PC-3 (cell line): ENCODE measurements around the gene NAP1L4. TPM values are rescaled to one million over a fixed set of nuclear protein-coding genes. Genes with fewer than 3 reads are reported as not detected.

Experiments used
- ATAC-seq: fragments of 200-7000 bp; cut with Tn5 transposase; 2 replicates; pipeline ENCODE4 v1.9.1; 2020; ENCODE audit warnings: mild to moderate bottlenecking, moderate library complexity
- BruUV-seq: library from RNA; stranded (reverse); fragments of 400-500 nt; replicated peaks from 2 replicates; lab custom pipeline; 2021; lab: Mats Ljungman, UMichigan
- CTCF ChIA-PET: fragments of 300-600 bp; sonication (Branson Sonifier 250); formaldehyde crosslinking; loops from one replicate; lab custom pipeline; 2022; ENCODE audit warnings: antibody characterized with exemption; lab: Charles Lee
- POLR2A ChIA-PET: fragments of 300-600 bp; sonication (Branson Sonifier 250); formaldehyde crosslinking; loops from one replicate; lab custom pipeline; 2022; ENCODE audit warnings: antibody characterized with exemption; ENCODE audit not compliant: unreplicated experiment; lab: Charles Lee
- DNase-seq: peaks from one replicate; pipeline ENCODE4 v3.0.0-alpha.2; 2015
- H2AFZ ChIP-seq: fragments of 300-600 bp; sonication (generic); 2 replicates; pipeline ENCODE4 v1.6.0; 2016; ENCODE audit warnings: antibody characterized with exemption, low read length
- H3F3A ChIP-seq: fragments of 300-600 bp; sonication (generic); one replicate; pipeline ENCODE4 v1.6.0; 2017; ENCODE audit warnings: antibody characterized with exemption, low read length, control low read depth, mild to moderate bottlenecking; ENCODE audit not compliant: unreplicated experiment
- H3K27ac ChIP-seq: fragments of 300-600 bp; sonication (generic); 2 replicates; pipeline ENCODE4 v1.5.1; 2016; ENCODE audit warnings: mild to moderate bottlenecking, low read length
- H3K27me3 ChIP-seq: fragments of 300-600 bp; sonication (generic); 2 replicates; pipeline ENCODE4 v1.6.1; 2016; ENCODE audit warnings: low read length, mixed read lengths
- H3K36me3 ChIP-seq: fragments of 300-600 bp; sonication (generic); 2 replicates; pipeline ENCODE4 v1.6.1; 2016; ENCODE audit warnings: low read depth, mixed run types, low read length, mixed read lengths
- H3K4me1 ChIP-seq: fragments of 300-600 bp; sonication (generic); 2 replicates; pipeline ENCODE4 v1.5.1; 2016; ENCODE audit warnings: low read length; ENCODE audit not compliant: insufficient read depth
- H3K4me2 ChIP-seq: fragments of 300-600 bp; sonication (generic); 2 replicates; pipeline ENCODE4 v1.6.0; 2016; ENCODE audit warnings: low read length
- H3K4me3 ChIP-seq: fragments of 300-600 bp; sonication (generic); 2 replicates; pipeline ENCODE4 v1.5.1; 2016; ENCODE audit warnings: mild to moderate bottlenecking, low read length, mixed read lengths
- H3K79me2 ChIP-seq: fragments of 300-600 bp; sonication (generic); 2 replicates; pipeline ENCODE4 v1.6.1; 2017; ENCODE audit warnings: low read length, mixed read lengths
- H3K9ac ChIP-seq: fragments of 300-600 bp; sonication (generic); 2 replicates; pipeline ENCODE4 v1.6.0; 2016; ENCODE audit warnings: mild to moderate bottlenecking, low read length
- H3K9me2 ChIP-seq: fragments of 300-600 bp; sonication (generic); replicated peaks from 2 replicates; pipeline ENCODE4 v1.6.1; 2016; ENCODE audit warnings: mixed run types, low read length, mixed read lengths
- H3K9me3 ChIP-seq: fragments of 300-600 bp; sonication (generic); 2 replicates; pipeline ENCODE4 v1.6.1; 2016; ENCODE audit warnings: low read length, mixed read lengths
- H4K20me1 ChIP-seq: fragments of 300-600 bp; sonication (generic); 2 replicates; pipeline ENCODE4 v1.6.1; 2016; ENCODE audit warnings: low read length, mixed read lengths
- EZH2 ChIP-seq: fragments of 300-600 bp; sonication (generic); IDR thresholded peaks from one replicate; pipeline ENCODE4 v1.6.1; 2017; ENCODE audit warnings: antibody characterized with exemption, mild to moderate bottlenecking, low read length; ENCODE audit not compliant: unreplicated experiment
- EZH2phosphoT487 ChIP-seq: fragments of 300-600 bp; sonication (generic); IDR thresholded peaks from 2 replicates; pipeline ENCODE4 v1.6.1; 2018; ENCODE audit warnings: mild to moderate bottlenecking, antibody characterized with exemption, low read length, borderline replicate concordance
- intact Hi-C: fragments of 100-400 bp; cut with micrococcal nuclease; formaldehyde crosslinking; loops from 2 replicates; pipeline ENCODE4 v1.9.0; 2023
- total RNA-seq: library from RNA; depleted of rRNA; stranded (reverse); fragments of >200 nt; gene quantifications from 2 replicates; pipeline ENCODE4 v1.2.3, GENCODE V29; 2014
- TF ChIP-seq, protein P1 (sequence below): fragments of 300-600 bp; sonication (generic); conservative IDR thresholded peaks from 2 replicates; pipeline ENCODE4 v1.5.1; 2017; ENCODE audit warnings: antibody characterized with exemption, low read depth, mild to moderate bottlenecking, low read length

The NAP1L4 gene
- total RNA-seq, 1 experiment from 2014 or later = 115 TPM

DNA sequence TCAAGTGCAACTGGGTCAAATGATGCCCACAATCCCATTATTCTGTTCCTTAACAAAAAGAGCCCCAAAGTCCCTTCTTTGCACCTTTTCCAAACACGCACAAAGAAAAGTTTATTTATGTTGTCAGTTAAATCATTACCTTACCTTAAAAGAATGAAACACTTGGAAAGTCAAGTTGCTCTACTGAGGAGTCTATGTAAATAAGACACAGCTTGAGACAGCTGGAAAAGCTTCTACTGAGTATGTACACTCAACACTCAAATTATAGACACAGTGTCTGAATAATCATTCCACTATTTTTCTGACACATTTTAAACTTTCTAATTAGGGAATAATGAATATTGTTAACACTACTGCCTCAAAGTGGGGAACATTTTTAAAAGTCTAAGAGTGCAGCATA, 41.3 kb downstream of the NAP1L4 start:
- Histone ChIP-seq H3K4me1 (peaks cover 11% of the 10 kb centered on the region), H3K9me3 (no peaks in the 10 kb centered on the region), H3K79me2 (no peaks in the 10 kb centered on the region), H3K36me3 (peaks cover 78% of the 10 kb centered on the region), H3K9ac (no peak overlapping the region), H3K27ac (no peak overlapping the region), H4K20me1 (no peaks in the 10 kb centered on the region; the same call in 1 of the 2 replicates), H2AFZ (no peak overlapping the region), H3K4me3 (no peak overlapping the region), H3F3A (peaks cover 3% of the 10 kb centered on the region), H3K9me2 (no peaks in the 10 kb centered on the region), H3K27me3 (no peaks in the 10 kb centered on the region), H3K4me2 (no peak overlapping the region)
- ATAC-seq (no peak), DNase-seq (no peak)
- TF ChIP-seq EZH2 = no peak
- TF ChIP-seq, protein P1, sequence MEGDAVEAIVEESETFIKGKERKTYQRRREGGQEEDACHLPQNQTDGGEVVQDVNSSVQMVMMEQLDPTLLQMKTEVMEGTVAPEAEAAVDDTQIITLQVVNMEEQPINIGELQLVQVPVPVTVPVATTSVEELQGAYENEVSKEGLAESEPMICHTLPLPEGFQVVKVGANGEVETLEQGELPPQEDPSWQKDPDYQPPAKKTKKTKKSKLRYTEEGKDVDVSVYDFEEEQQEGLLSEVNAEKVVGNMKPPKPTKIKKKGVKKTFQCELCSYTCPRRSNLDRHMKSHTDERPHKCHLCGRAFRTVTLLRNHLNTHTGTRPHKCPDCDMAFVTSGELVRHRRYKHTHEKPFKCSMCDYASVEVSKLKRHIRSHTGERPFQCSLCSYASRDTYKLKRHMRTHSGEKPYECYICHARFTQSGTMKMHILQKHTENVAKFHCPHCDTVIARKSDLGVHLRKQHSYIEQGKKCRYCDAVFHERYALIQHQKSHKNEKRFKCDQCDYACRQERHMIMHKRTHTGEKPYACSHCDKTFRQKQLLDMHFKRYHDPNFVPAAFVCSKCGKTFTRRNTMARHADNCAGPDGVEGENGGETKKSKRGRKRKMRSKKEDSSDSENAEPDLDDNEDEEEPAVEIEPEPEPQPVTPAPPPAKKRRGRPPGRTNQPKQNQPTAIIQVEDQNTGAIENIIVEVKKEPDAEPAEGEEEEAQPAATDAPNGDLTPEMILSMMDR = no peak
- no peak for TF ChIP-seq EZH2phosphoT487
- BruUV-seq = no TSS peak
- ChIA-PET CTCF (no interaction called here), POLR2A (no interaction called here)
- intact Hi-C loops = no loop called here

DNA sequence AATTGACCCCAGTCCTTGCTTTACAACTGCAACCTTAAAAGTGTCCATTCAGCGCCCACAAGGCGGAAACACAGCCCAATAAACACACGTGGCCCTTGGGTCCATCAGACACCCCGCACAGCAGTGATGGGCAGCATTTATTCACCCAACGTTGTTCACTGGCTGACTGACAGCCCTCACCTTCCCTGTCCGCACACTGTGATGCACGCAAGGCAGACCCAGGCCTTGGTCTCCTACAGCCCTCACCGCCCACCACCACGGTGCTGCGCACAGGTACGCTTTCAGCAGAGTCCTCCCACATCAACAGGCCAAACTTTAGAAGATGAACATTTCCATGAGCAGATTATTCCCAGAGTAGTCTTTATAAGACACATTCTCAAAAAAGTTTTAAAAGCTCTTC, 42.2 kb downstream of the NAP1L4 start:
- no peak overlapping the region for H3K27ac ChIP-seq
- no peaks in the 10 kb centered on the region for H3K9me3 ChIP-seq
- H3K27me3 ChIP-seq = no peaks in the 10 kb centered on the region
- peaks cover 3% of the 10 kb centered on the region for H3F3A ChIP-seq
- DNase-seq = no peak
- H3K4me1 ChIP-seq = peaks cover 11% of the 10 kb centered on the region
- ChIA-PET CTCF (no interaction called here), POLR2A (no interaction called here)
- H3K4me3 ChIP-seq = no peak overlapping the region
- no peak overlapping the region for H2AFZ ChIP-seq
- H4K20me1 ChIP-seq = no peaks in the 10 kb centered on the region; the same call in 1 of the 2 replicates
- no peaks in the 10 kb centered on the region for H3K9me2 ChIP-seq
- H3K4me2 ChIP-seq = no peak overlapping the region
- ATAC-seq = no peak
- no TSS peak for BruUV-seq
- peaks cover 69% of the 10 kb centered on the region for H3K36me3 ChIP-seq
- no peak overlapping the region for H3K9ac ChIP-seq
- TF ChIP-seq, protein P1 = no peak
- no peak for TF ChIP-seq EZH2
- no peak for TF ChIP-seq EZH2phosphoT487
- no peaks in the 10 kb centered on the region for H3K79me2 ChIP-seq
- intact Hi-C loops = no loop called here

DNA sequence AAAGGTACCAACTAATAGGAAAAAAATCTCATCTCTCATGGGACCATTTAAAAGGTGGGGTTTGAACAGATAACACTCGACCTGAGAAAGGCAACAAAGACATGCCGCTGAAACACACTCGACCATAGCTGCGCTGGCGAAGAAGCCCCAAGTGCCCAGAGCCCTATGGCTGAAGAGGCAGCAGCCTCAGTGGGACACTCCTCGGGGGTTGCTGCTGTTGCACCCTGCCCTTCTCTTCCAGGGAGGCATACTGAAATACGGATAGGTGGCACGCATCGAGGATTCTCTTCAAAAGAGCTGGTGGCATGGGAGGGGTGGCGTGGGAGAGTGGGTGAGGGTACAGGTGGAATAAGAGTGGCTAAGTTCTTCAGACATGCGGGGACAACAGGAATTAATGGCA, 44.4 kb downstream of the NAP1L4 start:
- H2AFZ ChIP-seq = no peak overlapping the region
- intact Hi-C loops = no loop called here
- ATAC-seq (no peak), DNase-seq (no peak)
- H3K79me2 ChIP-seq = no peaks in the 10 kb centered on the region
- H3K4me1 ChIP-seq = peaks cover 11% of the 10 kb centered on the region
- no peaks in the 10 kb centered on the region for H3K27me3 ChIP-seq
- ChIA-PET POLR2A (no interaction called here), CTCF (no interaction called here)
- H3F3A ChIP-seq = peaks cover 3% of the 10 kb centered on the region
- TF ChIP-seq EZH2 = no peak
- TF ChIP-seq, protein P1 = no peak
- TF ChIP-seq EZH2phosphoT487 = no peak
- BruUV-seq = no TSS peak
- no peak overlapping the region for H3K9ac ChIP-seq
- no peak overlapping the region for H3K27ac ChIP-seq
- H3K36me3 ChIP-seq = peaks cover 48% of the 10 kb centered on the region
- H3K9me2 ChIP-seq = no peaks in the 10 kb centered on the region
- H3K4me2 ChIP-seq = no peak overlapping the region
- H3K9me3 ChIP-seq = no peaks in the 10 kb centered on the region
- no peaks in the 10 kb centered on the region; the same call in 1 of the 2 replicates for H4K20me1 ChIP-seq
- H3K4me3 ChIP-seq = no peak overlapping the region
